Measurements from ENCODE around the gene HNF4A.

The HNF4A gene

DNA sequence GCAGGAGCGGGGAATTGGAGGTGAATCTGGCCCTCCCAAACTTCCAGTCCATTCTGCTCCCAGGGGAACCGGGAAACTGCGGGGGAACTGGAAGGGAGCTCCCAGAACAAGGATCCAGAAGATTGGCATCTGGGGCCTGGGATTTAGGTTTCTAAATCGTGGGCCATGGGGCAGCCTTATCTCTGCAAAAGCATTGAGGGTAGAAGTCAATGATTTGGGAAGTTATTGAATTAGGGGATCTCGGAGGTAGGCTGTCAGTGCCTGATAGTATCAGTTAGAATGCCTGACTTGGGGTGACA is 45.1 kb downstream of the HNF4A start:
- H3K27me3 ChIP-seq (ENCODE audit: insufficient read depth, low read length): peaks cover 5% of the 10 kb centered on the region; the same call in 1 of the 2 replicates
- H2AFZ ChIP-seq (ENCODE audit: low read length, unreplicated experiment): no peak overlapping the region
- H3K79me2 ChIP-seq (ENCODE audit: control insufficient read depth, insufficient read depth, low read length, unreplicated experiment): no peaks in the 10 kb centered on the region
- H3K4me1 ChIP-seq (ENCODE audit: control insufficient read depth, insufficient read depth, low read length, unreplicated experiment): peaks cover 3% of the 10 kb centered on the region
- no peak overlapping the region for H3K27ac ChIP-seq (ENCODE audit: low read depth, low read length)
- H3K4me3 ChIP-seq (ENCODE audit: low read depth, low read length): no peak overlapping the region
- H3K36me3 ChIP-seq (ENCODE audit: insufficient read depth, low read length): no peaks in the 10 kb centered on the region

DNA sequence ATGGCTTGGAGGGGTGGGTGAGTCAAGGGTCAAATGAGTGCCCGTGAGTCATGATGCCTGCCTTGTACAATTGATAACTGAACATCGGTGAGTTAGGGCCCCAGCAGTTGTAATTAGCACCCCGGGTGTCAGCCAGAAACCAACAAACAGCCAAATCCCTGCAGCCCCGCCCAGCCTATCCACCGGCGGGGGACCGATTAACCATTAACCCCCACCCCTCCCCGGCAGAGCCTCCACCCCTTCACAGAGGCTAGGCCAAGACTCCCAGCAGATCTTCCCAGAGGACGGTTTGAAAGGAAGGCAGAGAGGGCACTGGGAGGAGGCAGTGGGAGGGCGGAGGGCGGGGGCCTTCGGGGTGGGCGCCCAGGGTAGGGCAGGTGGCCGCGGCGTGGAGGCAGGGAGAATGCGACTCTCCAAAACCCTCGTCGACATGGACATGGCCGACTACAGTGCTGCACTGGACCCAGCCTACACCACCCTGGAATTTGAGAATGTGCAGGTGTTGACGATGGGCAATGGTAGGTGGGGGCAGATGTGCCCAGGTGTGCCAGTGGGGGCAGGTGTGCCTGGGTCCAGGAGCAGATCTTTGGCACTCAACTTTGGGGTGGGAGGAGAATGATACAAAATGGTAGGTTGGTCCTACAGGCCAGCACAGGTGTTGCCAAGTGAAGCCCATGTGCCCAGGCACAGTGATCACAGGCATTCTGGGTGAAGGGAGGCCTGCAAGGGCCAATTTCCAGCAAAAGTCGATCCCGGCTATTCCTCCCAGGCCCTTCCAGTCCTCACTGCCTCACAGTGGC is 45.7 kb downstream of the HNF4A start:
- Histone ChIP-seq H3K79me2 (ENCODE audit: control insufficient read depth, insufficient read depth, low read length, unreplicated experiment) (no peaks in the 10 kb centered on the region), H3K4me1 (ENCODE audit: control insufficient read depth, insufficient read depth, low read length, unreplicated experiment) (peaks cover 3% of the 10 kb centered on the region), H3K4me3 (ENCODE audit: low read depth, low read length) (no peak overlapping the region), H3K36me3 (ENCODE audit: insufficient read depth, low read length) (no peaks in the 10 kb centered on the region), H3K27me3 (ENCODE audit: insufficient read depth, low read length) (peaks cover 3% of the 10 kb centered on the region; the same call in 1 of the 2 replicates), H2AFZ (ENCODE audit: low read length, unreplicated experiment) (no peak overlapping the region), H3K27ac (ENCODE audit: low read depth, low read length) (no peak overlapping the region)

- Histone ChIP-seq H3K4me1 (ENCODE audit: control insufficient read depth, insufficient read depth, low read length, unreplicated experiment) (peaks cover 3% of the 10 kb centered on the region), H3K4me3 (ENCODE audit: low read depth, low read length) (no peak overlapping the region), H3K27ac (ENCODE audit: low read depth, low read length) (no peak overlapping the region), H2AFZ (ENCODE audit: low read length, unreplicated experiment) (no peak overlapping the region), H3K36me3 (ENCODE audit: insufficient read depth, low read length) (no peaks in the 10 kb centered on the region), H3K79me2 (ENCODE audit: control insufficient read depth, insufficient read depth, low read length, unreplicated experiment) (no peaks in the 10 kb centered on the region), H3K27me3 (ENCODE audit: insufficient read depth, low read length) (no peaks in the 10 kb centered on the region)
Observed at GRCh38 chr20:44401770-44402390, 46.4 kb downstream of the HNF4A start.

- no peaks in the 10 kb centered on the region for H3K36me3 ChIP-seq (ENCODE audit: insufficient read depth, low read length)
- no peaks in the 10 kb centered on the region for H3K79me2 ChIP-seq (ENCODE audit: control insufficient read depth, insufficient read depth, low read length, unreplicated experiment)
- H2AFZ ChIP-seq (ENCODE audit: low read length, unreplicated experiment): no peak overlapping the region
- no peaks in the 10 kb centered on the region for H3K27me3 ChIP-seq (ENCODE audit: insufficient read depth, low read length)
- no peak overlapping the region for H3K27ac ChIP-seq (ENCODE audit: low read depth, low read length)
- H3K4me3 ChIP-seq (ENCODE audit: low read depth, low read length): no peak overlapping the region
- H3K4me1 ChIP-seq (ENCODE audit: control insufficient read depth, insufficient read depth, low read length, unreplicated experiment): peaks cover 3% of the 10 kb centered on the region
Observed at GRCh38 chr20:44402391-44403193, 47.1 kb downstream of the HNF4A start.

- no peaks in the 10 kb centered on the region for H3K27me3 ChIP-seq (ENCODE audit: insufficient read depth, low read length)
- no peaks in the 10 kb centered on the region for H3K4me1 ChIP-seq (ENCODE audit: control insufficient read depth, insufficient read depth, low read length, unreplicated experiment)
- H2AFZ ChIP-seq (ENCODE audit: low read length, unreplicated experiment): no peak overlapping the region
- H3K36me3 ChIP-seq (ENCODE audit: insufficient read depth, low read length): no peaks in the 10 kb centered on the region
- no peak overlapping the region for H3K4me3 ChIP-seq (ENCODE audit: low read depth, low read length)
- no peaks in the 10 kb centered on the region for H3K79me2 ChIP-seq (ENCODE audit: control insufficient read depth, insufficient read depth, low read length, unreplicated experiment)
- H3K27ac ChIP-seq (ENCODE audit: low read depth, low read length): no peak overlapping the region
Observed at GRCh38 chr20:44403194-44404112, 48.0 kb downstream of the HNF4A start.

DNA sequence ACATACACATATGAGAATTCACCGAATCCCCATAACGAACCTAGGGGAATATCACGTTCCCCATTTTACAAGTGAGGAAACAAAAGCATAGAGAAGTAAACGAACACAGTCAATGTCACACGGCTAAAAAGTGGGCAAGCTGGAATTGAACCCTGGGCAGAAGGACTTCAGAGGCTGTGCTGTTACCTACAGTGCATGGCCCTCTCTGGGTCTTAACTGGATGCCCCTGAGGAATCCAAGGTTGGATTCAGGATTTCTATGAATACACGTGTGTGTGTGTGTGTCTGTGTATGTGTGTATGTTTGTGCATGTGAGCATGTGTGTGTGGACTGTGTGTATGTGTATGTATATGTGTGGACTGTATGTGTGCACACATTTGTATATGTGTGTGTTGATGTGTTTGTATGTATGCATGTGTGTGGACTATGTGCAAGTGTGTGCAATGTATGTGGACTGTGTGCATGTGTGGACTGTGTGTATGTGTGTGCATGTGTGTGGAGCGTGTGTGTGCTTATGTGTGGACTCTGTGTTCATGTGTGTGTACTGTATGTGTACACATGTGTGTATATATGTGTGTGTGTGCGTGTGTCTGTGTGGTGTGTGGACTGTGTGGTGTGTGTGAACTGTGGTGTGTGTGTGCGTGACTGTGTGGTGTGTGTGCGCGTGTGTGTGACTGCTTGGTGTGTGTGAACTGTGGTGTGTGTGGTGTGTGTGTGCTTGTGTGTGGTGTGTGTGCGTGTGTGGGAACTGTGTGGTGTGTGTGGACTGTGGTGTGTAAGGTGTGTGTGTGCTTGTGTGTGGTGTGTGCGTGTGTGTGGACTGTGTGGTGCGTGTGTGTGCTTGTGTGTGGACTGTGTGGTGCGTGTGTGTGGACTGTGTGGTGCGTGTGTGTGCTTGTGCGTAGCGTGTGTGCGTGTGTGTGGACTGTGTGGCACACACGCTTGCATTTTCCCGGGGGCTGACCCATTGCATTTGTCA is 49.0 kb downstream of the HNF4A start:
- peaks cover 5% of the 10 kb centered on the region for H3K4me1 ChIP-seq (ENCODE audit: control insufficient read depth, insufficient read depth, low read length, unreplicated experiment)
- H3K79me2 ChIP-seq (ENCODE audit: control insufficient read depth, insufficient read depth, low read length, unreplicated experiment): no peaks in the 10 kb centered on the region
- H3K27me3 ChIP-seq (ENCODE audit: insufficient read depth, low read length): no peaks in the 10 kb centered on the region
- no peak overlapping the region for H2AFZ ChIP-seq (ENCODE audit: low read length, unreplicated experiment)
- no peak overlapping the region for H3K27ac ChIP-seq (ENCODE audit: low read depth, low read length)
- no peaks in the 10 kb centered on the region for H3K36me3 ChIP-seq (ENCODE audit: insufficient read depth, low read length)
- H3K4me3 ChIP-seq (ENCODE audit: low read depth, low read length): no peak overlapping the region

GRCh38 chr20:44405257-44405656 is 49.8 kb downstream of the HNF4A start:
- H3K27ac ChIP-seq (ENCODE audit: low read depth, low read length): no peak overlapping the region
- H3K4me1 ChIP-seq (ENCODE audit: control insufficient read depth, insufficient read depth, low read length, unreplicated experiment): peaks cover 5% of the 10 kb centered on the region

GRCh38 chr20:44405785-44406571 is 50.5 kb downstream of the HNF4A start:
- Histone ChIP-seq H3K27me3 (ENCODE audit: insufficient read depth, low read length) (no peaks in the 10 kb centered on the region), H3K27ac (ENCODE audit: low read depth, low read length) (no peak overlapping the region), H3K4me3 (ENCODE audit: low read depth, low read length) (no peak overlapping the region), H3K4me1 (ENCODE audit: control insufficient read depth, insufficient read depth, low read length, unreplicated experiment) (peaks cover 5% of the 10 kb centered on the region), H3K36me3 (ENCODE audit: insufficient read depth, low read length) (no peaks in the 10 kb centered on the region), H2AFZ (ENCODE audit: low read length, unreplicated experiment) (no peak overlapping the region), H3K79me2 (ENCODE audit: control insufficient read depth, insufficient read depth, low read length, unreplicated experiment) (no peaks in the 10 kb centered on the region)

More at GRCh38 chr20:44405257-44405656, 49.8 kb downstream of the HNF4A start:
- Histone ChIP-seq H3K27me3 (ENCODE audit: insufficient read depth, low read length) (no peaks in the 10 kb centered on the region), H3K36me3 (ENCODE audit: insufficient read depth, low read length) (no peaks in the 10 kb centered on the region), H3K4me3 (ENCODE audit: low read depth, low read length) (no peak overlapping the region), H3K79me2 (ENCODE audit: control insufficient read depth, insufficient read depth, low read length, unreplicated experiment) (no peaks in the 10 kb centered on the region), H2AFZ (ENCODE audit: low read length, unreplicated experiment) (no peak overlapping the region)

GRCh38 chr20:44406572-44407137 is 51.2 kb downstream of the HNF4A start:
- Histone ChIP-seq H3K27ac (ENCODE audit: low read depth, low read length) (no peak overlapping the region), H3K79me2 (ENCODE audit: control insufficient read depth, insufficient read depth, low read length, unreplicated experiment) (no peaks in the 10 kb centered on the region), H3K4me1 (ENCODE audit: control insufficient read depth, insufficient read depth, low read length, unreplicated experiment) (peaks cover 5% of the 10 kb centered on the region), H3K4me3 (ENCODE audit: low read depth, low read length) (no peak overlapping the region), H3K36me3 (ENCODE audit: insufficient read depth, low read length) (no peaks in the 10 kb centered on the region), H2AFZ (ENCODE audit: low read length, unreplicated experiment) (no peak overlapping the region), H3K27me3 (ENCODE audit: insufficient read depth, low read length) (no peaks in the 10 kb centered on the region)
